GM18907 (cell line): Measurements from ENCODE around the gene SH3GL2.

Source experiments
- ATAC-seq: cut with Tn5 transposase; IDR thresholded peaks from one replicate; pipeline ENCODE4 v1.9.1; 2021; ENCODE audit warnings: mild to moderate bottlenecking, moderate library complexity; ENCODE audit not compliant: unreplicated experiment

Gene SH3GL2

DNA sequence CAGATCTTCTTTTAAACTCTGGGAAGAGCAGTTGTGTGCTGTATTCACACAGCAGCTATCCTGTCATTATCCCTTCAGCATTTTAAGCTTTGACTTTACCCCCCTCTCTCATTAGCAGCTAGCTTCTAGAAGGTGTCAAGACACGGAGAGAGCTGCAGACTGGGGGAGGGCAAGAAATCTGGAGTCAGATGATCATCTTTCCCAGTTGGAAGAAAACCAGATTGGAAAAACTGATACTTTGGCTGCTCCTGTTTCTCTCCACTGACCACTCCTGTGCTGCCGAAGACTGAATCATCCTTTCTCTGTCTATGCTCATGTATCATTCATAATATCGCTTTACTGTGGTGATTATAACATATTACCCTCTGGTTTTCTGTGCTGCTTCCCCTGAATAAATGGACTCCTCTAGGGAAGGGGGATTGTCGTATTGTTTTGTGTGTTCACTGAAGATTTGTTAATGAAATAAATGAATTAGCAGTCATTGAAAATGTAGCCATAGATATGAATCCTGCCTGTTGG is 75.1 kb downstream of the SH3GL2 start:
- ATAC-seq: no peak

DNA sequence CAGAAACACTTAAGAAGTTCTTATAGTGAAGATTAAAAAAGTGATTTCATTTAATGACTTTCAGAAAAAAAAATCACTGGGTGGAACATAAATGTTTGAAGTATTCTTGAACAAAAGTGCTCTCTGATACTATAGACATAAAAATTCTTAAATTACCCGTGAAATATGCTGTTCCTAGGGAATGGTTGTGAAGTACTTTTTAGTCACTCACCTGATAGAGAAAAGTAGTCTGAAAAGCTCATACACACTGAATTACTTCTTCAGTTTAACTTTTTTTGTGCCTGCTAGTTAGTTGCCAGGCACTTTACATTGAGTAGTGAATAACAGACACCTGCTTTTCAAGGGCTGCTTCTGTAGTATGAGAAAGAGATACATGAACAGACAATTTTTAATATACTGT is 78.0 kb downstream of the SH3GL2 start:
- ATAC-seq: no peak

- no peak for ATAC-seq
These were observed 79.4 kb downstream of the SH3GL2 start for GRCh38 chr9:17658237-17658636.

DNA sequence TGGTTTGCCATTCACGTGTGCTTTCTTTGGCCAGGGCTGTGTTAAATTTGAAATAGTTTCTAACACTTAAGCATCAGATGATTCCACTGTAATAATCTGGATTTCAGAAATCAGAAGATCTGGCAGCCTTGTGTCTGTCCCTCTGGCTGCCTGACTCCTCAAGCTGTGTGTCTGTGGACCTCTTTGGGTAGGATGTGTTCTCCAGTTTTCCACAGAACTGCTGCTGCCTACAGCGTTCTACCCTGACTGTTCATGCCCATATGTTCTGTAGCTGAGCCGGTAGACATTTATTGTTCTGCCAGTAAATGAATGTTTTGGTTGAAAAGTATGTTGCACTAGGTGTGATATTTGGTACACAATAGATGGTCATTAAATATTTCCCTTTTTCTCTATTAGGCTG is 81.3 kb downstream of the SH3GL2 start:
- no peak for ATAC-seq

- no peak for ATAC-seq
These were observed 86.6 kb downstream of the SH3GL2 start for GRCh38 chr9:17665450-17665849.

DNA sequence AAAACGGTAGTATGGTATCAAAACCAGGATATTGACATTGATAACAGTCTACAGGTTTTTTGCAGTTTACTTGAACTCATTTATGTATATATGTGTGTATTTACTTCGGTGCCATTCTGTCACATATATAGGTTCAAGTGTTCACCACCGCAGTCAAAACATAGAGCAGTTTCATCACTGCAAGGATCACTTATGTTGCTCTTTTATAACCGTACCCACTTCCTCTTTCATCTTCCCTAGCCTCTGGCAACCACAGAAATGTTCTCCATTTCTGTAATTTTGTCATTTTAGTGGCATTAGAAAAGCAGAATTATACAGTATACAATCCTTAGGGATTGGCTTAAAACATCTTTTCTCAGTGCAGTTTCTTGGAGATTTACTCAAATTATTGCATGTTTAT is 90.3 kb downstream of the SH3GL2 start:
- no peak for ATAC-seq

GRCh38 chr9:17682684-17683083 is 103.8 kb downstream of the SH3GL2 start:
- ATAC-seq: no peak

DNA sequence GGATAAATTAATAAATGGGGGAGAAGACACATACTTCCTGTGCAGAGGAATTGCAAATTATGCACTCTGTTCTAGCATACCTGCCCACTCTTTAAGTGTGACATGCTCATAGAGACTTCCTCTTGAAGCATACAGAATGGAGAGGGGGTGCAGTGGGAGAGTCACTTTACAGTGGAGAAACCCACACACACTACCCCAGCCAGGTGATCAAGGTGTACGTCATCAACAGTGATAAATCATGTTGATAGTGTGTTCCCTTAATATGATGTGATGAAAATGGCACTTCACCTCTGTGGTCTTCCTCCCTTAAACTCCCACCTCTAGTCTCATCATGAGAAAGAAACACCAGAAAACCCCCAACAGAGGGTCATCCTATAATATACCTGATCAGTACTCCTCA is 110.0 kb downstream of the SH3GL2 start:
- no peak for ATAC-seq

GRCh38 chr9:17694336-17694735 is 115.5 kb downstream of the SH3GL2 start:
- no peak for ATAC-seq

GRCh38 chr9:17695482-17695881 is 116.6 kb downstream of the SH3GL2 start:
- no peak for ATAC-seq

DNA sequence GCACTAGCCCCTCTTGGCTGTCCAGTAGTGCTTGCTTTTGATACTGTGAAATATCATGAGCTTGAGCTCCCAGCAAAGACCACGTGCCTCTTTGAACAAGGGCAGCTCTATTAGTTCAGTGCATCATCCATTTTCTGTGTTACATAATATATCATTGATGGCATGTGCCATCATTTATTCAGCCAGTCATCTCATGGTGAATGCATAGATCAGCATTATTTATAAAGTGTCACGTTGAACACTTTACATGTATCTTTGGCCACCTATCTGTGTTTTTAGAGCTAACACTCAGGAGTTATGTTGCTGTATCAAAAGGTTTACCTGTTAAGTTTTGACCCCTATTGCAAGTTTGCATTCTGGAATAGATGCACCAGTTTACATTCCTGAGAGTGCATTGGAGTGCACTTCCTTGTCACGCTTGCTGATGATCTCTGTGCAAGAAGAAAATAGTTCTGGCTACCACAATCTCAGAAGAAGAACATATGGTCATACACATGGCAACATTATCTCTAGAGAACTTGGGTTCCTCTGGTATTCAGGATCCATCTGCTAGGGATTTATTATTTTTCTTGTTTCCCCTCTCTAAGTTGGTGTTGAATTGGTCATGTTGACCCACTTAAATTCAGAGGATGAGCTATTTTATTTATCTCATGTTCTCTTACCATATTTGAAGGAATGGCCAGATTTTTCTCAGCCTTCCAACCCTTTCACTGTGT is 120.9 kb downstream of the SH3GL2 start:
- no peak for ATAC-seq

GRCh38 chr9:17706347-17706746 is 127.5 kb downstream of the SH3GL2 start:
- no peak for ATAC-seq

- ATAC-seq: no peak
These were observed 140.2 kb downstream of the SH3GL2 start for GRCh38 chr9:17719053-17719452.

- no peak for ATAC-seq
These were observed 143.1 kb downstream of the SH3GL2 start for GRCh38 chr9:17721954-17722353.

- ATAC-seq: no peak
These were observed 144.8 kb downstream of the SH3GL2 start for GRCh38 chr9:17723656-17724055.

DNA sequence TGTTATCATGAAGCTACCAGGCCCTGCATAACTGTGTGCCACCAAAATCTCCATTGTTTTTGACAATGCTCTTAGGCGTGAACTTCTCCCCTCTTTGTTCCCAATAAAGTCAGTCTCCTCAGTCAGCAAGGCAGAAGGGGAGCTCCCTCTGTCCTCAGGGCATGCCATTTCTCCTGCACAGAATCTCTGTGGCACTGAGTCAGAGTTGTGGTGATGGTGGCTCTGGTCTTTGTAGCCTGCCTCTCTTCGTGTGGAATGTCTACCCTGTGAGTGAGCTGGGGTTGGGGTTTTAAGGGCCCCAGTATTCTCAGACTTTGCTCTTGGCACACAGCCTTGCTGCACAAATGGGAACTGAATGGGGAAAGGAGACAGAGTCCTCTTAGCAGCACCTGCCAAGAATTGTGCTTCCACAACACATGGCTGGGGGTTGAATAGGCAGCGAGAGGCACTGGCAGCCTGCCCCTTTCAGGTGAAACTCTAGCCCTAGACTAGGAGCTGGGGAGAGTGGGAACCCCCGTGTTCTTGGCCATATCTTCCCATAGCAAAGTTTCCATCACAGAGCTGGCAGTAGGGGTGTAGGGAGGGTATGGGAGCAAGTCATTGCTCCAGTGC is 146.6 kb downstream of the SH3GL2 start:
- no peak for ATAC-seq

DNA sequence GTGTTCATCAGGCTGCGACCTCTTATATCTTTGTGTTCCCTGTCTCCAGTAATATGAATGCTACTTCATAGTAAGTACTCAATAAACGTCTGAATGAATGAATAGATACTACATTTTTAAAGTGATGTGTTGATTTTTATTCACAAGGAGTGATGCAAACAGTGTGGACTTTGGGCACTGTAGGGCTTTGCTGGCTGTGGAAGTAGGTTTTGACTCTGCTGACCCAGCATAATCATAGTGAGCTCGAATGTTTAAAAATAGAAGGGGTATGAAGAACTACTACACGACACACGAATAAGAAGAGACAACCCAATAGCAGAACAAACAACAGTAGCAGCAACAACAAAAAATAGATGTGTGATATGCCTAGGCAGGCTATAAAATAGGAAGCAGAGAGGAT is 147.4 kb downstream of the SH3GL2 start:
- no peak for ATAC-seq

DNA sequence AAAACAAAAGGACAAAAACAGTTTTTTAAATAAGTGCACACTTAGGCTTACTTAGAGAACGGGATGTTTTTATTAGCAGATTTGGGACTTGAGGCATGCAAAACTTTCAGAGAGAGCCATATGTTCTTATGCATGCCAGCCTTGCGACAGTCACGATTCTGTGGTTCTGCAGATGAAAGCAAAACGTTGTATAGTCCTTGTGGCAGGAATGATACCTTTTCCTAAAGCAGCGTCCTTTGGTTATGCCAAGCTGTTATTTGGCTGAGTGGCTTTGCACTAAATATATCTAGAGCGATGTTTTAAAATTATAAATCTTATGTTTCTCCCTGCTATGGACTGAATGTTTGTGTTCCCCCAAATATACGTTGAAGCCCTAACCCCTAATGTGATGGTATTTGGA is 152.0 kb downstream of the SH3GL2 start:
- ATAC-seq: no peak

DNA sequence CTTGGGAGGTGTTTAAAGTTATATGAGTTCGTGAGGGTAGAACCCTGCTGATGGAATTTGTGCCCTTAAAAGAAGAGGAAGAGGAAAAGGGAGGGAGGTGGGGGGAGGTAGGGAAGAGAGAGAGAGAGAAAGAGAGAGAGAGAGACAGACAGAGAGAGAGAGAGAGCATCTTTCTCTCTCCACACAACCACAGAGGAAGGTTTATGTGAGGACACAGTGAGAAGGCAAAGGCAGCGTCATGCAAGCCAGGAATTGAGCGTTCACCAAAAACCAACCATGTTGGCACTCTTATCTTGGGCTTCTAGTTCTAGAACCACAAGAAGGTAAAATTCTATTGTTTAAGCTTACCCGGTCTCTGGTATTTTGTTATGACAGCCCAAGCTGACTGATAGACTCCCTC is 152.4 kb downstream of the SH3GL2 start:
- ATAC-seq: no peak

- ATAC-seq: no peak
These were observed 155.8 kb downstream of the SH3GL2 start for GRCh38 chr9:17734674-17735073.

- no peak for ATAC-seq
These were observed 157.0 kb downstream of the SH3GL2 start for GRCh38 chr9:17735859-17736258.

GRCh38 chr9:17739022-17739421 is 160.2 kb downstream of the SH3GL2 start:
- ATAC-seq: peak; percentile 82

- ATAC-seq: no peak
These were observed 160.9 kb downstream of the SH3GL2 start for GRCh38 chr9:17739736-17740135.
